GM23248 (cell line): ENCODE measurements around the gene B3GNT2. TPM values are rescaled to one million over a fixed set of nuclear protein-coding genes. Genes with fewer than 3 reads are reported as not detected.

Source experiments
- DNase-seq: peaks from one replicate; pipeline ENCODE4 v3.0.0-alpha.2; 2015
- H2AFZ ChIP-seq: fragments of 200-600 bp; sonication (generic); 2 replicates; pipeline ENCODE4 v1.6.1; 2016; ENCODE audit warnings: antibody characterized with exemption
- H3F3A ChIP-seq: fragments of 200-600 bp; sonication (generic); 2 replicates; pipeline ENCODE4 v1.6.1; 2016; ENCODE audit warnings: mild to moderate bottlenecking, antibody characterized with exemption, mixed run types; ENCODE audit not compliant: insufficient read depth
- H3K27ac ChIP-seq: fragments of 200-600 bp; sonication (generic); 2 replicates; pipeline ENCODE4 v1.5.1; 2016; ENCODE audit warnings: mild to moderate bottlenecking
- H3K27me3 ChIP-seq: fragments of 200-600 bp; sonication (generic); replicated peaks from 2 replicates; pipeline ENCODE4 v1.6.1; 2016; ENCODE audit warnings: mild to moderate bottlenecking; ENCODE audit not compliant: insufficient read depth
- H3K36me3 ChIP-seq: fragments of 200-600 bp; sonication (generic); 2 replicates; pipeline ENCODE4 v1.6.1; 2016; ENCODE audit warnings: low read depth, mild to moderate bottlenecking
- H3K4me1 ChIP-seq: fragments of 200-600 bp; sonication (generic); 2 replicates; pipeline ENCODE4 v1.6.1; 2016; ENCODE audit warnings: mild to moderate bottlenecking; ENCODE audit not compliant: insufficient read depth
- H3K4me2 ChIP-seq: fragments of 200-600 bp; sonication (generic); one replicate; pipeline ENCODE4 v1.6.1; 2016; ENCODE audit warnings: mild to moderate bottlenecking; ENCODE audit not compliant: unreplicated experiment
- H3K4me3 ChIP-seq: fragments of 200-600 bp; sonication (generic); 2 replicates; pipeline ENCODE4 v1.5.1; 2016; ENCODE audit warnings: mild to moderate bottlenecking
- H3K79me2 ChIP-seq: fragments of 200-600 bp; sonication (generic); 2 replicates; pipeline ENCODE4 v1.6.1; 2016; ENCODE audit warnings: mild to moderate bottlenecking; ENCODE audit not compliant: insufficient read depth
- H3K9ac ChIP-seq: fragments of 200-600 bp; sonication (generic); 2 replicates; pipeline ENCODE4 v1.6.1; 2016; ENCODE audit warnings: mild to moderate bottlenecking
- H3K9me2 ChIP-seq: fragments of 200-600 bp; sonication (generic); 2 replicates; pipeline ENCODE4 v1.6.1; 2016; ENCODE audit warnings: mixed run types, mild to moderate bottlenecking, moderate library complexity; ENCODE audit not compliant: insufficient read depth
- H3K9me3 ChIP-seq: fragments of 200-600 bp; sonication (generic); one replicate; pipeline ENCODE4 v1.6.1; 2017; ENCODE audit warnings: low read depth
- H4K20me1 ChIP-seq: fragments of 200-600 bp; sonication (generic); 2 replicates; pipeline ENCODE4 v1.6.0; 2016; ENCODE audit not compliant: insufficient read depth
- EZH2 ChIP-seq: fragments of 200-600 bp; sonication (generic); IDR thresholded peaks from 2 replicates; pipeline ENCODE4 v1.6.1; 2018; ENCODE audit warnings: antibody characterized with exemption, mild to moderate bottlenecking; ENCODE audit not compliant: insufficient read depth, poor library complexity, severe bottlenecking
- EZH2phosphoT487 ChIP-seq: fragments of 200-600 bp; sonication (generic); IDR thresholded peaks from 2 replicates; pipeline ENCODE4 v1.6.1; 2018; ENCODE audit warnings: antibody characterized with exemption, moderate library complexity, mild to moderate bottlenecking, low read depth; ENCODE audit not compliant: insufficient read depth
- WGBS, 2 experiments: methylation state at CpG; one replicate each; pipeline ENCODE4 v1.1.6; 2015 to 2017; ENCODE audit warnings: low lambda C conversion rate in 2 of 2, low coverage in 1 of 2; ENCODE audit errors: missing lambda C conversion rate in 2 of 2; 5-methylcytosine and 5-hydroxymethylcytosine counted together
- in situ Hi-C: fragments of 300-500 bp; cut with MboI; formaldehyde crosslinking; loops from 2 replicates; pipeline ENCODE4 v1.15.0; 2020
- polyA plus RNA-seq: library from polyadenylated mRNA; unstranded; fragments of >200 nt; fragmentation: Nextera tagmentation; extraction: Ambion mirVana; gene quantifications from 2 replicates; pipeline ENCODE4 v1.2.1, GENCODE V29; 2016
- total RNA-seq: library from RNA; depleted of rRNA; stranded (reverse); fragments of >200 nt; shearing (Covaris generic); gene quantifications from 2 replicates; pipeline ENCODE4 v1.2.3, GENCODE V29; 2014

The B3GNT2 gene
- total and polyA plus RNA-seq, 2 experiments from 2014 or later: 11.0 to 14.2 TPM

GRCh38 chr2:62216113-62216512, 20.2 kb downstream of the B3GNT2 start:
- H3K9me2 ChIP-seq: no peaks in the 10 kb centered on the region
- peak overlapping the region; percentile 87 for H3K27ac ChIP-seq
- peaks cover 32% of the 10 kb centered on the region for H3F3A ChIP-seq
- WGBS, 2 experiments: 13 to 40% methylated on average over 1 to 2 of the region's 2 CpGs
- H3K4me1 ChIP-seq: peaks cover 35% of the 10 kb centered on the region
- in situ Hi-C loops: no loop called here
- H2AFZ ChIP-seq: 0 out of 2 replicates have a peak overlapping the region, but pooled peaks have one; percentile 16
- peaks cover 97% of the 10 kb centered on the region for H3K79me2 ChIP-seq
- H3K27me3 ChIP-seq: no peaks in the 10 kb centered on the region
- H3K36me3 ChIP-seq: no peaks in the 10 kb centered on the region
- H3K9ac ChIP-seq: peak overlapping the region; percentile 75
- no peak for TF ChIP-seq EZH2phosphoT487
- TF ChIP-seq EZH2: no peak
- peak; percentile 20 for DNase-seq
- H3K9me3 ChIP-seq: no peaks in the 10 kb centered on the region
- peak overlapping the region; percentile 68 for H3K4me2 ChIP-seq
- H3K4me3 ChIP-seq: no peak overlapping the region
- H4K20me1 ChIP-seq: no peaks in the 10 kb centered on the region

- WGBS, 2 experiments: 16 to 17% methylated on average over 8 of the region's 8 CpGs
- in situ Hi-C loops: no loop called here
- peak overlapping the region; percentile 32; the same call in 1 of the 2 replicates for H2AFZ ChIP-seq
- TF ChIP-seq EZH2phosphoT487: no peak
- TF ChIP-seq EZH2: no peak
- peak overlapping the region; percentile 87 for H3K27ac ChIP-seq
- no peaks in the 10 kb centered on the region for H3K36me3 ChIP-seq
- H3K4me2 ChIP-seq: peak overlapping the region; percentile 68
- H3K9me3 ChIP-seq: no peaks in the 10 kb centered on the region
- H4K20me1 ChIP-seq: no peaks in the 10 kb centered on the region
- H3K27me3 ChIP-seq: no peaks in the 10 kb centered on the region
- peak overlapping the region; percentile 75 for H3K9ac ChIP-seq
- H3K4me3 ChIP-seq: no peak overlapping the region
- H3K79me2 ChIP-seq: peaks cover 97% of the 10 kb centered on the region
- H3K9me2 ChIP-seq: no peaks in the 10 kb centered on the region
- H3F3A ChIP-seq: peaks cover 32% of the 10 kb centered on the region
- H3K4me1 ChIP-seq: peaks cover 35% of the 10 kb centered on the region
- peak; percentile 95 for DNase-seq
These were observed 20.7 kb downstream of the B3GNT2 start for GRCh38 chr2:62216616-62217015.

GRCh38 chr2:62217421-62217820, 21.5 kb downstream of the B3GNT2 start:
- H3F3A ChIP-seq: peaks cover 32% of the 10 kb centered on the region
- no peaks in the 10 kb centered on the region for H3K27me3 ChIP-seq
- peak overlapping the region; percentile 75 for H3K9ac ChIP-seq
- H2AFZ ChIP-seq: peak overlapping the region; percentile 13; the same call in 1 of the 2 replicates
- peak overlapping the region; percentile 76 for H3K4me2 ChIP-seq
- H3K9me3 ChIP-seq: no peaks in the 10 kb centered on the region
- TF ChIP-seq EZH2phosphoT487: no peak
- no peak for TF ChIP-seq EZH2
- H4K20me1 ChIP-seq: no peaks in the 10 kb centered on the region
- no peak overlapping the region for H3K4me3 ChIP-seq
- no peaks in the 10 kb centered on the region for H3K36me3 ChIP-seq
- H3K9me2 ChIP-seq: no peaks in the 10 kb centered on the region
- in situ Hi-C loops: no loop called here
- H3K27ac ChIP-seq: peak overlapping the region; percentile 87
- DNase-seq: no peak
- H3K79me2 ChIP-seq: peaks cover 97% of the 10 kb centered on the region
- peaks cover 35% of the 10 kb centered on the region for H3K4me1 ChIP-seq
- WGBS, 2 experiments: 96 to 99% methylated on average over 10 of the region's 10 CpGs

- Histone ChIP-seq H3K9me3 (no peaks in the 10 kb centered on the region), H3K4me2 (peak overlapping the region; percentile 76), H3K9me2 (no peaks in the 10 kb centered on the region), H4K20me1 (no peaks in the 10 kb centered on the region), H3K4me3 (no peak overlapping the region; the same call in 1 of the 2 replicates), H3K4me1 (peaks cover 35% of the 10 kb centered on the region), H3K79me2 (peaks cover 97% of the 10 kb centered on the region), H3K27me3 (no peaks in the 10 kb centered on the region), H3K9ac (peak overlapping the region; percentile 75), H3F3A (peaks cover 32% of the 10 kb centered on the region), H3K27ac (peak overlapping the region; percentile 87), H2AFZ (peak overlapping the region; percentile 13; the same call in 1 of the 2 replicates), H3K36me3 (no peaks in the 10 kb centered on the region)
- peak; percentile 81 for DNase-seq
- WGBS, 2 experiments: 58 to 60% methylated on average over 5 of the region's 5 CpGs
- in situ Hi-C loops: no loop called here
- TF ChIP-seq EZH2 (no peak), EZH2phosphoT487 (no peak)
These were observed 22.1 kb downstream of the B3GNT2 start for GRCh38 chr2:62217970-62218369.
